WTC11 (cell line): ENCODE measurements around the gene KCNJ15.

ENCODE experiments used
- FOXJ3 ChIP-seq: sonication (generic); formaldehyde crosslinking; IDR thresholded peaks from 2 replicates; pipeline ENCODE4 v1.9.0; 2021; ENCODE audit warnings: missing genetic modification reagents, mild to moderate bottlenecking, borderline replicate concordance
- KAT7 ChIP-seq: sonication (generic); formaldehyde crosslinking; IDR thresholded peaks from 2 replicates; pipeline ENCODE4 v1.8.1; 2023; ENCODE audit warnings: missing genetic modification reagents, mild to moderate bottlenecking, borderline replicate concordance
- SP1 ChIP-seq: sonication (generic); formaldehyde crosslinking; conservative IDR thresholded peaks from 2 replicates; pipeline ENCODE4 v1.8.1; 2022; ENCODE audit warnings: missing genetic modification reagents
- TF ChIP-seq, protein P1 (sequence below): fragments of 200-600 bp; IDR thresholded peaks from 2 replicates; pipeline ENCODE4 v1.8.0; 2022; ENCODE audit warnings: antibody characterized with exemption
- TF ChIP-seq, protein P2 (sequence below): sonication (generic); formaldehyde crosslinking; IDR thresholded peaks from 2 replicates; pipeline ENCODE4 v1.8.1; 2023; ENCODE audit warnings: mild to moderate bottlenecking, missing genetic modification reagents, moderate library complexity

DNA sequence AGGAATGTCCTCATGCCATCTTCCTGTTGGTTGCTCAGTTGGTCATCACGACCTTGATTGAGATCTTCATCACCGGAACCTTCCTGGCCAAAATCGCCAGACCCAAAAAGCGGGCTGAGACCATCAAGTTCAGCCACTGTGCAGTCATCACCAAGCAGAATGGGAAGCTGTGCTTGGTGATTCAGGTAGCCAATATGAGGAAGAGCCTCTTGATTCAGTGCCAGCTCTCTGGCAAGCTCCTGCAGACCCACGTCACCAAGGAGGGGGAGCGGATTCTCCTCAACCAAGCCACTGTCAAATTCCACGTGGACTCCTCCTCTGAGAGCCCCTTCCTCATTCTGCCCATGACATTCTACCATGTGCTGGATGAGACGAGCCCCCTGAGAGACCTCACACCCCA lies 42.9 kb downstream of the KCNJ15 start:
- TF ChIP-seq, protein P1, sequence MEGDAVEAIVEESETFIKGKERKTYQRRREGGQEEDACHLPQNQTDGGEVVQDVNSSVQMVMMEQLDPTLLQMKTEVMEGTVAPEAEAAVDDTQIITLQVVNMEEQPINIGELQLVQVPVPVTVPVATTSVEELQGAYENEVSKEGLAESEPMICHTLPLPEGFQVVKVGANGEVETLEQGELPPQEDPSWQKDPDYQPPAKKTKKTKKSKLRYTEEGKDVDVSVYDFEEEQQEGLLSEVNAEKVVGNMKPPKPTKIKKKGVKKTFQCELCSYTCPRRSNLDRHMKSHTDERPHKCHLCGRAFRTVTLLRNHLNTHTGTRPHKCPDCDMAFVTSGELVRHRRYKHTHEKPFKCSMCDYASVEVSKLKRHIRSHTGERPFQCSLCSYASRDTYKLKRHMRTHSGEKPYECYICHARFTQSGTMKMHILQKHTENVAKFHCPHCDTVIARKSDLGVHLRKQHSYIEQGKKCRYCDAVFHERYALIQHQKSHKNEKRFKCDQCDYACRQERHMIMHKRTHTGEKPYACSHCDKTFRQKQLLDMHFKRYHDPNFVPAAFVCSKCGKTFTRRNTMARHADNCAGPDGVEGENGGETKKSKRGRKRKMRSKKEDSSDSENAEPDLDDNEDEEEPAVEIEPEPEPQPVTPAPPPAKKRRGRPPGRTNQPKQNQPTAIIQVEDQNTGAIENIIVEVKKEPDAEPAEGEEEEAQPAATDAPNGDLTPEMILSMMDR: no peak
- TF ChIP-seq KAT7 (CRISPR knock-in tag): no peak
- no peak for TF ChIP-seq SP1 (CRISPR knock-in tag)
- TF ChIP-seq, protein P2, sequence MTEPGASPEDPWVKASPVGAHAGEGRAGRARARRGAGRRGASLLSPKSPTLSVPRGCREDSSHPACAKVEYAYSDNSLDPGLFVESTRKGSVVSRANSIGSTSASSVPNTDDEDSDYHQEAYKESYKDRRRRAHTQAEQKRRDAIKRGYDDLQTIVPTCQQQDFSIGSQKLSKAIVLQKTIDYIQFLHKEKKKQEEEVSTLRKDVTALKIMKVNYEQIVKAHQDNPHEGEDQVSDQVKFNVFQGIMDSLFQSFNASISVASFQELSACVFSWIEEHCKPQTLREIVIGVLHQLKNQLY: no peak
- TF ChIP-seq FOXJ3 (CRISPR knock-in tag): no peak
